ENCODE measurements around the gene RNF149. TPM values are rescaled to one million over a fixed set of nuclear protein-coding genes. Genes with fewer than 3 reads are reported as not detected.
"Not testable (repeated sequence)": the region's sequence is repeated elsewhere in the genome, so short reads cannot be mapped to it uniquely, and the experiment has no call there.

RNF149 gene
- total RNA-seq, 1 donor from 2014 or later: 47.0 TPM

DNA sequence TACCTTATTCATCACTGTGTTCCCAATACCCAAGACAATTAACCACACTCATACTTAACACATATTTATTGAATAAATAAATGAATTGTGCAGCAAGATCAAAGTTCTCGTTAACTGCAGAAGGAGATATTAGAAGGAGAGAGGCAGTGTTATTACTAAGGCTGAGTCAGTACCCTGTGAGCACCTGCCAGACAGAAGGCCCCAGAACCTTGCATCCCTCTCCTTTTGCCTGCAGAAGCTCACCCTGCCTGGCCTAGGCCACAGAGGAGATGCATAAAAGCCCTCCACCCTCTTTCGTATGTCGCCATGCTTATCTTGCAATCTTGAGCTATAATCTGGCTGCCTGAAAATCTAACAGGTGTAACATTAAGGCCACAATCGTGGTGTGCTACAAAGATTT lies 20.5 kb upstream of the RNF149 start:
- peaks cover 21% of the 10 kb centered on the region for H3K4me1 Mint-ChIP-seq (ENCODE audit: unreplicated experiment)
- H3K9me3 Mint-ChIP-seq: no peaks in the 10 kb centered on the region
- H3K4me3 Mint-ChIP-seq: no peak overlapping the region
- H3K36me3 Mint-ChIP-seq: no peaks in the 10 kb centered on the region
- no peak for DNase-seq (ENCODE audit: extremely low spot score, unreplicated experiment)
- H3K27ac Mint-ChIP-seq: no peak overlapping the region
- no peaks in the 10 kb centered on the region for H3K27me3 Mint-ChIP-seq
- TF ChIP-seq, protein P1, sequence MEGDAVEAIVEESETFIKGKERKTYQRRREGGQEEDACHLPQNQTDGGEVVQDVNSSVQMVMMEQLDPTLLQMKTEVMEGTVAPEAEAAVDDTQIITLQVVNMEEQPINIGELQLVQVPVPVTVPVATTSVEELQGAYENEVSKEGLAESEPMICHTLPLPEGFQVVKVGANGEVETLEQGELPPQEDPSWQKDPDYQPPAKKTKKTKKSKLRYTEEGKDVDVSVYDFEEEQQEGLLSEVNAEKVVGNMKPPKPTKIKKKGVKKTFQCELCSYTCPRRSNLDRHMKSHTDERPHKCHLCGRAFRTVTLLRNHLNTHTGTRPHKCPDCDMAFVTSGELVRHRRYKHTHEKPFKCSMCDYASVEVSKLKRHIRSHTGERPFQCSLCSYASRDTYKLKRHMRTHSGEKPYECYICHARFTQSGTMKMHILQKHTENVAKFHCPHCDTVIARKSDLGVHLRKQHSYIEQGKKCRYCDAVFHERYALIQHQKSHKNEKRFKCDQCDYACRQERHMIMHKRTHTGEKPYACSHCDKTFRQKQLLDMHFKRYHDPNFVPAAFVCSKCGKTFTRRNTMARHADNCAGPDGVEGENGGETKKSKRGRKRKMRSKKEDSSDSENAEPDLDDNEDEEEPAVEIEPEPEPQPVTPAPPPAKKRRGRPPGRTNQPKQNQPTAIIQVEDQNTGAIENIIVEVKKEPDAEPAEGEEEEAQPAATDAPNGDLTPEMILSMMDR (conservative IDR thresholded peaks at IDR 0.05): no peak

DNA sequence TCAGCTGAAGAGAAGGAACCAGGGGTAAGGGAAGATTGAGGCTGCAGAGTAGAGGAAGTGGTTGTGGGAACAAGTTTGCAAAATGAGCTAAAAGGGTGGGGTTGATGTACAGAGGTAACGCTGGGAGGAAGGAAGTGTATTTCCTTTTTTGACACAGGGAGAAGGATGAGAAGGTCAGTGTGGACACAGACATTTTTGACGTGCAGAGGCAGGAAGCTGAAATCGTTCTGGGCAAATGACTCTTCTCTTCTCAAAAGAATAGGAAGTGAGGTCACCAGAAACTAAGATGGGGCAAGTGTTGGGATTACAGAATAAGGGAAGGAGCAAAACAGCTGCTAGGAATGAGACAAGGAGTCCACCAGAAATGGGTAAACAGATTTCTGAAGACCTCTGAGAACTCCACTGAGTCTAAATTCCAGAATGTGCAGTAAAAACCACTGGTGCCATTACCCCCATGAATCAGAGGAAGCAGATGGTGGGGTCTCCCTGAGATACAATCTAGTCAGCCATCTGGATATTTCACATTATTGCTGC lies 20.0 kb upstream of the RNF149 start:
- no peaks in the 10 kb centered on the region for H3K36me3 Mint-ChIP-seq
- no peak for DNase-seq (ENCODE audit: extremely low spot score, unreplicated experiment)
- no peak overlapping the region for H3K4me3 Mint-ChIP-seq
- H3K4me1 Mint-ChIP-seq (ENCODE audit: unreplicated experiment): peaks cover 17% of the 10 kb centered on the region
- H3K27me3 Mint-ChIP-seq: no peaks in the 10 kb centered on the region
- H3K9me3 Mint-ChIP-seq: no peaks in the 10 kb centered on the region
- TF ChIP-seq, protein P1 (conservative IDR thresholded peaks at IDR 0.05): no peak
- H3K27ac Mint-ChIP-seq: no peak overlapping the region

DNA sequence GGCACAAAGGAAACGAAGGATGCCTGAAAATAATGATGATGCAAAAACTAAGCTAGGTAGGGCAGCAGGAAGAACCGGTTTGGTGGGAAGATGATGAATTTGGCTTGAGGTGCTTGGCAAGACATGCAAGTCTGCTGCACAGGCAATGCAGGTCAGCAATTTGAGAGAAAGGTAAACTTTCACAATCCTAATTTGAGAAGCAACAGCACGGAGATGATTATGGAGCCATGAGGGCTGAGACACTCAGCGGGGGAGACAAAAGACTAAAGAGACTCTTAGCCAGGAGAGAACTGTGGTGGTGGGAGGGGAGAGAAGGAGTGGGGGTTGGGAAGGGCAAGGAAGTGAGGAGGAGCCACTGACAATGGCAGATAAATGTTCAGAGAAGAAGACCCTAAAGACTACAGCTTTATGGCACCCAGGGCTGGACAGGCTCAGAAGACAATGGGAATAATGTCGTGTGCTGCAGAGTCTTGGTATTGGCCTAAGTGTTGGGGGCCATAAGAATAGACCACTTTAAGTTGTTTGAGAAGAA lies 19.4 kb upstream of the RNF149 start:
- TF ChIP-seq, protein P1 (conservative IDR thresholded peaks at IDR 0.05): no peak
- no peak for DNase-seq (ENCODE audit: extremely low spot score, unreplicated experiment)
- Mint-ChIP-seq H3K27ac (no peak overlapping the region), H3K4me1 (ENCODE audit: unreplicated experiment) (peaks cover 13% of the 10 kb centered on the region), H3K4me3 (no peak overlapping the region), H3K9me3 (no peaks in the 10 kb centered on the region), H3K27me3 (no peaks in the 10 kb centered on the region), H3K36me3 (no peaks in the 10 kb centered on the region)

DNA sequence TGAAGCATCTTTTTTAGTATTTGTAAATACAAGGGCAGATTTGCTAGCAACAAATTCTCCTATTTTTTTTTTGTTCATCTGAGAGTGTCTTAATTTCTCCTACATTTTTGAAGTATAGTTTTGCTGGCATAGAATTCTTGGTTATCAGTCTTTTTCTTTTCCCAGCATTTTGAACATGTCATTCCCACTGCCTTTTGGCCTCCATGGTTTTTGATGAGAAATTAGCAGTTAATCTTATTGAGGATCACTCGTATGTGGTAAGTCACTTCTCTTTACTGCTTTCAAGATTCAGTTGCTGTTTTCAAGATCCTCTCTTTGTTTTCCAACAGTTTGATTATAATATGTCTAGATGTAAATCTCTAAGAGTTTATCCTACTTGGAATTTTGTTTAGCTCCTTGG lies 16.9 kb upstream of the RNF149 start:
- DNase-seq (ENCODE audit: extremely low spot score, unreplicated experiment): no peak
- Mint-ChIP-seq H3K4me3 (no peak overlapping the region), H3K27ac (no peak overlapping the region), H3K36me3 (no peaks in the 10 kb centered on the region), H3K9me3 (no peaks in the 10 kb centered on the region), H3K27me3 (no peaks in the 10 kb centered on the region), H3K4me1 (ENCODE audit: unreplicated experiment) (peaks cover 5% of the 10 kb centered on the region)
- TF ChIP-seq, protein P1 (conservative IDR thresholded peaks at IDR 0.05): no peak

DNA sequence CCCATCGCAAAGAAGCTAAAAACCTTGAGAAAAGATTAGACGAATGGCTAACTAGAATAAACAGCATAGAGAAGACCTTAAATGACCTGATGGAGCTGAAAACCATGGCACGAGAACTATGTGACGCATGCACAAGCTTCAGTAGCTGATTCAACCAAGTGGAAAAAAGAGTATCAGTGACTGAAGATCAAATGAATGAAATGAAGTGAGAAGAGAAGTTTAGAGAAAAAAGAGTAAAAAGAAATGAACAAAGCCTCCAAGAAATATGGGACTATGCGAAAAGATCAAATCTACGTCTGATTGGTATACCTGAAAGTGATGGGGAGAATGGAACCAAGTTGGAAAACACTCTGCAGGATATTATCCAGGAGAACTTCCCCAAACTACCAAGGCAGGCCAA lies 8.1 kb upstream of the RNF149 start:
- H3K36me3 Mint-ChIP-seq: not testable (repeated sequence)

DNA sequence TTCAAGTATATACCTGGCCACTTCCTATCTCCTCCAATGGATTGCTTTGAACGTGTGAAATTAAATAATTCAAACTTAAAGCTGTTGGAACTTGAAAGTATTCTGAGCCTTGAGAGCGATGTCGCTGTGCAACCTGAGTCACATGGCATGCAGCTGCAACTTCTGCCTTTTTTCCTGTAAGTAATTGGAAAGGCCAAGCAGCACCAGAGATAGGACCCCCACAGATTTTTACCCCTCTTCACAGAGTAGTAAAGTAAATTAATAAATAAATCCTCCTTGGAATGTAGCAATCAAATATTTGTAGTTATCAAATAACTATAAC lies 3.2 kb upstream of the RNF149 start:
- H3K27ac Mint-ChIP-seq: no peak overlapping the region
- no peaks in the 10 kb centered on the region for H3K27me3 Mint-ChIP-seq
- no peak overlapping the region for H3K4me3 Mint-ChIP-seq

More for the DNA sequence above, 8.1 kb upstream of the RNF149 start:
- not testable (repeated sequence) for H3K4me3 Mint-ChIP-seq; DNase-seq (ENCODE audit: extremely low spot score, unreplicated experiment); H3K4me1 Mint-ChIP-seq (ENCODE audit: unreplicated experiment); H3K9me3 Mint-ChIP-seq; H3K27ac Mint-ChIP-seq; H3K27me3 Mint-ChIP-seq

More for the DNA sequence above, 3.2 kb upstream of the RNF149 start:
- Mint-ChIP-seq H3K4me1 (ENCODE audit: unreplicated experiment) (peaks cover 17% of the 10 kb centered on the region), H3K9me3 (peaks cover 4% of the 10 kb centered on the region), H3K36me3 (peaks cover 2% of the 10 kb centered on the region)
- DNase-seq (ENCODE audit: extremely low spot score, unreplicated experiment): no peak
- TF ChIP-seq, protein P1 (conservative IDR thresholded peaks at IDR 0.05): no peak
